ENCODE results near the gene SNRPD3. TPM values are rescaled to one million over a fixed set of nuclear protein-coding genes. Genes with fewer than 3 reads are reported as not detected.

The SNRPD3 gene
- total and polyA plus RNA-seq, 9 of the 15 experiments (the other 6 are each of a cell fraction or from before 2014, with no cell fraction given): 131 to 366 (median 274) TPM

- TF ChIP-seq ELF1 (tag; IDR thresholded peaks at IDR 0.05) (peak; percentile 89), ZBTB7A (IDR thresholded peaks at IDR 0.05; ENCODE audit: borderline replicate concordance, control insufficient read depth, low read depth, low read length) (no peak), RBM25 (IDR thresholded peaks at IDR 0.05; ENCODE audit: low read depth, low read length, severe bottlenecking) (no peak), ZNF146 (CRISPR knock-in tag; IDR thresholded peaks at IDR 0.05; ENCODE audit: unreplicated experiment) (no peak), ZNF707 (CRISPR knock-in tag; conservative IDR thresholded peaks at IDR 0.05) (no peak), POU5F1 (IDR thresholded peaks at IDR 0.05; ENCODE audit: borderline replicate concordance, low read depth, low read length, partially characterized antibody) (no peak), ZNF551 (CRISPR knock-in tag; IDR thresholded peaks at IDR 0.05) (no peak)
Observed at GRCh38 chr22:24555165-24556039, at the start of gene SNRPD3 (continued).

- no peak overlapping the region for H2AFZ ChIP-seq (ENCODE audit: low read depth, low read length)
- H3K4me3 ChIP-seq: no peak overlapping the region
- intact Hi-C loops (cut with micrococcal nuclease) (no loop called here), in situ Hi-C loops (cut with MboI) (loop anchor here (25.0 kb wide), 1 partner anchor 545 kb away; the partner anchor contains the start of genes DDT, DDTL and GSTT2B)
- H3K9ac ChIP-seq (ENCODE audit: insufficient read depth in 1 of 2, low read depth in 2 of 2, low read length in 2 of 2): no peak overlapping the region
- CTCF ChIA-PET (ENCODE audit: low intra/inter-chr PET ratio): no interaction called here
- no TSS peak for BruUV-seq (replicated peaks)
- peaks cover 3% of the 10 kb centered on the region for H3K9me1 ChIP-seq (ENCODE audit: control insufficient read depth, insufficient read depth, low read length)
- WGBS (ENCODE audit: insufficient coverage, low coverage, missing lambda C conversion rate): 29% methylated on average over 5 of the region's 6 CpGs
- FAIRE-seq: no peak
- no peaks in the 10 kb centered on the region for H3K79me2 ChIP-seq (ENCODE audit: control insufficient read depth, insufficient read depth, low read length)
- no peak for ATAC-seq
- H3K4me2 ChIP-seq (ENCODE audit: insufficient read depth, low read length): no peak overlapping the region
- H3K27me3 ChIP-seq (ENCODE audit: control insufficient read depth in 2 of 2, insufficient read depth in 2 of 2, low read length in 2 of 2): no peaks in the 10 kb centered on the region
- POLR2A ChIA-PET: no interaction called here
- no peaks in the 10 kb centered on the region for H4K20me1 ChIP-seq (replicated peaks; ENCODE audit: control insufficient read depth, insufficient read depth, low read length)
- DNase-seq (ENCODE audit: extremely low read depth in 1 of 4, low spot score in 3 of 4): no peak
- H3K4me1 ChIP-seq (replicated peaks in 1 of 2; ENCODE audit: control insufficient read depth in 2 of 2, insufficient read depth in 2 of 2, low read length in 2 of 2): peaks cover 9 to 16% of the 10 kb centered on the region in 2 experiments; a peak in 4 of 5 replicates
- H3K27ac ChIP-seq (ENCODE audit: extremely low read depth, low read depth, low read length): no peak overlapping the region
- no peaks in the 10 kb centered on the region for H3K9me3 ChIP-seq (replicated peaks; ENCODE audit: control insufficient read depth, insufficient read depth, low read depth, low read length)
- no peaks in the 10 kb centered on the region for H3K36me3 ChIP-seq (ENCODE audit: control insufficient read depth, insufficient read depth, low read length)
- TF ChIP-seq ZBTB11 (CRISPR knock-in tag; IDR thresholded peaks at IDR 0.05) (0 out of 6 replicates have a peak, but pooled peaks of 1 of the 3 experiments have one; percentile 22), HIVEP1 (CRISPR knock-in tag; IDR thresholded peaks at IDR 0.05) (no peak), USF1 (CRISPR knock-in tag; IDR thresholded peaks at IDR 0.05) (no peak), ZNF253 (CRISPR knock-in tag; conservative IDR thresholded peaks at IDR 0.05) (no peak), SMAD4 (CRISPR knock-in tag; conservative IDR thresholded peaks at IDR 0.05) (no peak)
- TF ChIP-seq, protein P1, sequence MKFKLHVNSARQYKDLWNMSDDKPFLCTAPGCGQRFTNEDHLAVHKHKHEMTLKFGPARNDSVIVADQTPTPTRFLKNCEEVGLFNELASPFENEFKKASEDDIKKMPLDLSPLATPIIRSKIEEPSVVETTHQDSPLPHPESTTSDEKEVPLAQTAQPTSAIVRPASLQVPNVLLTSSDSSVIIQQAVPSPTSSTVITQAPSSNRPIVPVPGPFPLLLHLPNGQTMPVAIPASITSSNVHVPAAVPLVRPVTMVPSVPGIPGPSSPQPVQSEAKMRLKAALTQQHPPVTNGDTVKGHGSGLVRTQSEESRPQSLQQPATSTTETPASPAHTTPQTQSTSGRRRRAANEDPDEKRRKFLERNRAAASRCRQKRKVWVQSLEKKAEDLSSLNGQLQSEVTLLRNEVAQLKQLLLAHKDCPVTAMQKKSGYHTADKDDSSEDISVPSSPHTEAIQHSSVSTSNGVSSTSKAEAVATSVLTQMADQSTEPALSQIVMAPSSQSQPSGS (CRISPR knock-in tag; IDR thresholded peaks at IDR 0.05): no peak
Observed at GRCh38 chr22:24506802-24507438, 48.9 kb upstream of the SNRPD3 start.
